Left ventricle myocardium superior (tissue), 1 donor: ENCODE measurements around the gene RNU6-8. TPM values are rescaled to one million over a fixed set of nuclear protein-coding genes. Genes with fewer than 3 reads are reported as not detected.

ENCODE experiments used
- ATAC-seq: fragments of 200-7000 bp; cut with Tn5 transposase; one replicate; pipeline ENCODE4 v1.9.1; 2020; ENCODE audit warnings: mild to moderate bottlenecking, moderate library complexity
- DNase-seq: peaks from one replicate; pipeline ENCODE4 v3.0.0-alpha.2; 2020
- intact Hi-C: fragments of 100-400 bp; cut with micrococcal nuclease; formaldehyde crosslinking; loops from one replicate; pipeline ENCODE4 v1.11.0; 2022
- total RNA-seq: library from RNA; stranded (reverse); fragmentation: NEBNext Ultra II Directional; extraction: Animal tissue kit (Norgen Biotek cat#: 25700); gene quantifications from one replicate; pipeline ENCODE4 v1.2.1, GENCODE V29; 2021
- donor health status: DM: no; HTN: yes; CAD: no; lungs with severe emphysema.

RNU6-8 gene
- total RNA-seq, 1 donor from 2014 or later, result not detected

DNA sequence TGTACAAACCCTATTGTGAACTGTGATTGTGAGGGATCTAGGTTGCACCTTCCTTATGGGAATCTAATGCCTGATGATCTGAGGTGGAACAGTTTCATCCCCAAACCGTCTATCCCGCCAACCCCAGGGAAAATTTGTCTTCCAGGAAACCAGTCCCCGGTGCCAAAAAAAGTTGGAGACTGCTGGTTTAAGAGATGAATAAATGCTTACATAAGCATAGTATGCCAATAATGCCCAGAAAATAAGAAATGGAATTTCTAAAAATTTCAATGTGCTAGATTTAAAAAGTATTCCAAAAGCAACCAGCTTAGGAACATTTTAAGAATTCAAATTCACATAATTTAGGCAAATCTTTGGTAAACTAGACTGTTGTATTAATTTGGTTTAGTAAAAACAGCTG, 5.4 kb upstream of the RNU6-8 start:
- ATAC-seq (no peak), DNase-seq (no peak)
- intact Hi-C loops, result loop anchor here (10.0 kb wide), 1 partner anchor 124 kb away; no protein-coding TSS in a partner anchor

DNA sequence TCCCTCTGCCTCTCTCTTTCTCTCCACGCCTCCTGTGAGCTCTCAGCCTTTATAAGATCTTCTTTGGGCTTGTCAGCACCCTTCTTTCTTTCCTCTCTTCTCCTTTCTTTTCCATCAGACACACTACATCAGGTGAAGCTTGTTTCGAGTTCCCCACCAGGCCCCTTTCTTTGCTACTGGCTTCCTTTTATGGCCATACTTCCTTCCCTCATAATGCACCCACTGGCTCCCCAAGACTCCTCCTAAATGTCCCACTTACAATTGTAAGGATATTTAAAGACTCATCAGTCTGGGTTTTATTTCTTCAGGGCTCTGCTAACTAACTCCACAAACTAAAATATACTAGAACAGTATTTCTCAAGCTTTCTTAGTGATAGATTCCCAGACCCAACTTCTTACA, 3.5 kb upstream of the RNU6-8 start:
- ATAC-seq, result no peak
- intact Hi-C loops, result loop anchor here (10.0 kb wide), 1 partner anchor 122 kb away; no protein-coding TSS in a partner anchor
- DNase-seq, result no peak

DNA sequence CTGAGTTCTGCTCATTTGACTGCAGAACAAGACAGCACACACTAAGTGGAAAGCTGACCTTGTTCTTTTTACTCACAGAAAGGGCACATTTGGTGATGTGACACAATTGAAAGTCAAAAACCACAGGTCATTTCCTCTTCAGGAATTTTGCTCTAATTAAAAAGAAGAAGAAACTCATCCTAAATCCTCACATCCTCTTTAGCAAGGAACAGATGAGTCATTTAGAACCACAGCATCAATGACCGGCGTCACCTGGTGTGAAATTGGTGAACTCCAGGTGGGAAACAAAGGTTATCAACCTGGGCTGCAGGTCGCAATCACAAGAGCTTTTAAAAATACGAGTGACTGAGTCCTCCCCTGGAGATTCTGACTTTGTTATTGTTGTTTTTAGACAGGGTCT, 2.9 kb upstream of the RNU6-8 start:
- intact Hi-C loops, result loop anchor here (10.0 kb wide), 1 partner anchor 121 kb away; no protein-coding TSS in a partner anchor
- ATAC-seq (no peak), DNase-seq (no peak)

DNA sequence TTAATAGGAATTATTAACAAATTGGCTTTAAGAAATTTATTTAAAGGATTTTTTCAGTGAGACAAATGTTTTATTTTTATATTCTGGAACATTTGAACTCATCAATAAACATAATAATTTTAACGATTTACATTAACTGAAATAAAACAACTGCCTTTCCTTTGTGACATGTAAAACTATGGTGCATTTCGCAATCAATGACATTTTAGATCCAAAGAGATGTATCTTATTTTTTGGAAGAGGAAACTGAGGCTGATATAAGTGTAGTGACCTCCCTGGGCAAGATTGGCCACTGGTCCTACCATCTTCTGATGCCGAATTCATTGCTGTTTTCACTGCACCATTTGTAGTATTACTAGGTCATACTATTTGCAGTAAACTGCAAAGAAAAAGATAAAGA, 2.5 kb upstream of the RNU6-8 start:
- no peak for DNase-seq
- no peak for ATAC-seq
- intact Hi-C loops, result loop anchor here (10.0 kb wide), 1 partner anchor 121 kb away; no protein-coding TSS in a partner anchor

DNA sequence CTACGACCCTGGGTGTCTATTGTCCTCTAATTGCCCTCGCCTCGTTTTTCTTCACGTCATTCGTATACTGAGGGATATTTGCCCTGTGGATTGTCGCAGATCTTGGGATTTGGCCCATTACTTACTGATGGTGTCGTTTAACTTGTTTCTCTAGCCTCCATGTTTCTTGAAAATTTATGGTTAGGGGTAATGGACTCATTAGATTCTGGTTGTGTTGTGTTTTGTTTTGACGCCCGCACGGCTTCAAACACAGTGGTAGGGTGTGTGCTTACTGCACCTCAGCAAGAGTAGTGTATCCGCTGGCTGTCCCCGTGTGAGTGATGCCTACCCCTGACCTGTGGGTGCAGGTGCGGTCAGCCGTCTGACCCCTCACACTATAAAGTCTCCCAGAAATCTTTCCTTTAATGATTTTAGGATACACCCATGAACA, 874 bp upstream of the RNU6-8 start:
- intact Hi-C loops, result loop anchor here (10.0 kb wide), 1 partner anchor 119 kb away; no protein-coding TSS in a partner anchor
- peak; percentile 34 for DNase-seq
- peak; percentile 29 for ATAC-seq

DNA sequence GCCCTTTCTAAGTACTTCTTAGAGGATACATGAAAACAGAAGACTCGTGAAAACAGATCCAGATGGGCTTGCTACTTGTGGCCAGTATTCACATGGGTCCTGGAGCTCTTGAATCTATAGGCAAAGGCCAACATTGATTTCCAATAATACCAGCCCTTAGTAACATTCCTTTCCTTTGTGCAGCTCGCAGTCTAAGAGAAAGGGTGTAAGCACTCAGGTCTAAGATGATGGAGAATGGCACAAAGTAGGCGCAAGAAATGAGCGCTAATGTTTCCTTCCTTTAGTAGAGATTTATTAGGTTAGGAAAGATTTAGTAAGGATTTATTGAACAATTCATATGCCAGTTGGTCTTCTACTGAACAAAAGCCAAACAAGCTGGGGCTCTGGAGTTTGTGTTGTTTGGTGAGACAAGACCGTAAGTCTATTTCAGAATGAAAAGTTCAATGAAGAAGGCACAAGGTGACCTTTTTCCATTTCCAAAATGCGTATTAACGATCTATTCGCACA, 525 bp downstream of the RNU6-8 start:
- intact Hi-C loops, result loop anchor here (10.0 kb wide), 1 partner anchor 118 kb away; no protein-coding TSS in a partner anchor
- ATAC-seq, result no peak
- DNase-seq, result no peak

DNA sequence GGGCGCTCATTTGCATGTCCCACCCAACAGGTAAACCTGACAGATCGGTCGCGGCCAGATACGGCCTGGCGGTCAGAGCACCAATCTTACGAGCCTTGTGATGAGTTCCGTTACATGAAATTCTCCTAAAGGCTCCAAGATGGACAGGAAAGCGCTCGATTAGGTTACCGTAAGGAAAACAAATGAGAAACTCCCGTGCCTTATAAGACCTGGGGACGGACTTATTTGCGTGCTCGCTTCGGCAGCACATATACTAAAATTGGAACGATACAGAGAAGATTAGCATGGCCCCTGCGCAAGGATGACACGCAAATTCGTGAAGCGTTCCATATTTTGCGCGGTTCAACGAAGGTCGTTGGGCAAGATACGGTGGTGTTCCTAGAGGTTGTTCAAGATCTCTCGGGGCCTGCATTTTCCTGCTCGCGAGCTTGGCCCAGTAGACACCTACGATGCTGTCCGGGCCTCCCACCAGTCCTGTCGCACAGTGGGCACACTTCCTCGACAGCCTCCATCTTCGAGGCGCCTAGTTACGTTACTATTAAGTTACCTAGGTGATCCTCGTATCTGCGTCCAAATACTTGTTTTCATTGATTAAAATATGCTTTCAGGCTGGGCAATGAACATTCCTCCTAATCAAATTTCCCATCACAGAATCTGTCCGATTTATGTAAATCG, 1.1 kb downstream of the RNU6-8 start, which contains the start of gene RNU6-7:
TSS of gene RNU6-7 (plus strand) at position 230 of the 675 bp plus-strand sequence.
- intact Hi-C loops, result loop anchor here (10.0 kb wide), 1 partner anchor 117 kb away; no protein-coding TSS in a partner anchor
- ATAC-seq, result peak; percentile 12
- peak; percentile 31 for DNase-seq

DNA sequence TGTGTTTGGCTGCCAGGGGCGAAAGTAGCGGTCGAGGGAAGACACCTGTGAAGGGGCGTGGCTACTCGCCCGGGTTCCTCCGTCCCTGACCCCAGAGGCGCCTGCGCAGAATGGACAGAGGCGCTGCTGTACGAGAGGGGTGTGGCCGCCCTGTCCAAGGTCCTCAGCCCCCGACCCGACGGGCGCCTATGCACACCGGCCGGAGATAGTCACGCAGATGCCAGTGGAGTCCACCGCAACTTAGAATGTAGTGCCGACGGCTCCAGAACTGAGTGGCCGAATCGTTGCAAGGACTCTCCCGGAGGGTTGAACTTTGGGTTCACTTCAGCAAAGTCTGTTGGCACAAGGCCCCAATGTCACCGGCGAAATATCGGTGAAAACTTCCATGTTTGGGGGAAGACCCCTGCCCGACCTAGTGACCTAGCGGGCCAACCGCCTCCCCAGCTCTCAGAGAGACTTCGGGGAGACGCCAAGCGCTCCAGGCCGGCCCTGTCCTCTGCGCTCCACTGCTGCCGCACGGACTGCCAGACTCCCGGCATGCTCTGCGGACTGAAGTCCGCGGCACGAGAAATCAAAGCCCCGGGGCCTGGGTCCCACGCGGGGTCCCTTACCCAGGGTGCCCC, 1.8 kb downstream of the RNU6-8 start:
- ATAC-seq (peak; percentile 86), DNase-seq (peak; percentile 92)
- intact Hi-C loops, result loop anchor here (10.0 kb wide), 1 partner anchor 117 kb away; no protein-coding TSS in a partner anchor

DNA sequence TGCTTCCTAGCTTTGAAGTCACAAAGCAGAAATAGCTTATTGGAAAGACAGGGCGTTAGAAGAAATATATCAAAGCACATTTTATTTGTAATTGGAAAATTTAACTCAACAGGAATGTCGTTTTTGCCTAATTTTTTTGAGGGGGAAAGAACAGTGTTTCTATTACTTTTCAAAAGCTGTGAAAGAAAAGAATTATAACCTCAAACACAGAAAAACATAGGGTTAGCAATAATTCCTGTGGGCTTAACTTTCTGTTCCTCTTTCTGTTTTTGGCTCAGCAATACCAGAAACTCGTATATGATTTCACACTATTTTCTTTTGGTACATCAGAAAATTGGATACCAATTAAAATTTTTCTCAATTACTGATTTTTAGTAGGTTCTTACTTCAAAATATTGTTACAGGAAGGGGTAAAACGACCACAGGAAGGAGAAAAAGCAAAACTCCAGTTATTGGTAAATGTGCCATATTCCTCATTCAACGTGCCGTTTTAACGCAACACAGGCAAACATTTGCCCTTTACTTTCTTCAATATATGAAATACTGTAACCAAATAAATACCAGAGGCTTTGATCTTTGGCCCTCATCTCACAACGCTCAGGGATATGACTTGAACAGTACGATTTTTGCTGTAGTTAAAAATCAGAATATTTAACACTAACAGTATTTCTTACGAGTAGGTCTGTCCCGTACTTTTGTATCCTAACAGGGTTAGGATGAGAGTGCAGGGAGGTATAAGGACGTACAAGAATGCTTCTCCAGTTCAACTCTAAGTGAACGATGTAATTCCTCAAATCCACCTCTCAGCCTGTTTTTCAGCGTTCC, 2.5 kb downstream of the RNU6-8 start:
- DNase-seq, result no peak
- intact Hi-C loops, result loop anchor here (10.0 kb wide), 1 partner anchor 116 kb away; no protein-coding TSS in a partner anchor
- ATAC-seq, result no peak

DNA sequence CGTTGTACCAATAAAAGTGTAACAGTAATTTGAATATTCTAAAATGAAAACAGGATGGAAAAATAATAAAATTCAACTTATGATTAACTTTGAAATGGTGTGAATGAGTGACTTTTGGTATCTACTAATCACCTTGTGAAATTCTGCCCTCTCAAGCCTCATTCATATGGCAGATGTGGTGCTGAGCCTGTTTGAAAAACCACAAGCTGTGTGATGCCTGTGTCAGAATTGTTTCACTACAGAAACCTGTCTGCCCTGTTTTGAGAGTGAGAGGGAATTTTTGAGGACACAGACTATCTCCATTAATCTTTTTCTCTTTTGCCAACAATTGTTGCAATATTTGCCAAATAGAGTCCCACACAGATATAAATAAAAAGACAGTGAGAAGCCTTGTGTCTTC, 5.2 kb downstream of the RNU6-8 start:
- DNase-seq (no peak), ATAC-seq (no peak)
- intact Hi-C loops, result no loop called here

DNA sequence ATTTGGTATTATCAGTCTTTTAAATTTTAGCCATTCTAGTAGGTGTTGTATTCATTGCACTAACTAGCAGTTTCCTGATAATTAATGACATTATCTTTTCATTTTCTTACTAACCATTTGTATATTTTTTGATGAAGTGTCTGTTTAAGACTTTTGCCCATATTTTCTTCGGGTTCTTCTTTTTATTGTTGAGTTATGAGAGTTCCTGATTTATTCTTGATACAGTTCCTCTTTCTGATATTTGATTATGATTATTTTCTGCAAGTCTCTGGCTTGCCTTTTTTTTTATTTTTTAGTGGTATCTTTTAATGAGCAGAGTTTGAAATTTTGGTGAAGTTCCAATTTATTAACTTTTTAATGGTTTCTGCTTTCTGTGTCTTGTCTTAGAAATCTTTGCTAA, 7.4 kb downstream of the RNU6-8 start:
- ATAC-seq (no peak), DNase-seq (no peak)
- intact Hi-C loops, result no loop called here

DNA sequence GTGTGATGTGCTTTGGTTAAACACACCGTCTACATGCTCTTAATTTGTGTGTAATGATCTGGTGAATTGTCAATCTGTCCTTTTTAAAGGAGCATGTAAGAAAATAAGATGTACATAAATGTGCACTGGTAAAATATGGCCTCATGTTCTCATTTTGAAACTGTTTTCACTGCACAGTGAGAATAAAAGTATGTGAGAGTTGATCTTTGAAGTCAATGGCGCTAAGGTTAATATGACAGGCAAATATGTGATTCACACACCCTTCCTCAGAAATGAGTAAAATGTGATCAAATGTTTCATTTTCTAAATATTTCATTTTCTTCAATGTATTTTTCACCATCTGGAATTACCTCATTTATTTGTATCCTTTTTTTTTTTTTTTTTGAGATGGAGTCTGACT, 9.5 kb downstream of the RNU6-8 start:
- intact Hi-C loops, result no loop called here
- no peak for ATAC-seq
- DNase-seq, result no peak

DNA sequence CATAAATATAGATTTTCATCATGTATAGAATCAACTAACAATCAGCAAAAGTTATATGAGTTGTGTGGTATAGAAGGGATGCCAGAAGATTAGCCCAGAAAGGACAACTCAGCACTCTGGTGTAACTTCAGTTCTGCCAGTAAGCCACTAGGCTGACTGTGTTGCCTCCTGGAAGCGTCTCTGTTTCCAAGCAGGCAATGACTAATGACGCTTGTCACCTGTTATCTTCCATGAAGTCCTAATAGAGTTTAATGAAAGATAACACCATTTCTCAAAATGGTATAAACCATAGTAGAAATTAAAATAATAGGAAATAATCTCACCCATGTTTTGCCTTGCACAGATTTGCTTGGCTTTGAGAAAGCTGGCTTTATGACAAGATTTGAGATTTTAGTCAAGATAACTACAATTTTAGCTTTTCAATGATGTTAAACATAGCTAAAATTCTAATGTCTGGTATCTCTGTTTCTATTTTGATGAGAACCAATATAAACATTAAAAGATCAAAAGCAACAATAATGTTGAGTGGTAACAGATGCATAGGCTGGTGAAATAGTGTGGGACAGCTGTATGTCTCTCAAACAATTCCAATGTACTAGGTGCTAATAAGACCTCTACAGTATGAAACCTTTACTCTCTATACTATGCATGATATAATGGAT, 10.2 kb downstream of the RNU6-8 start:
- no peak for DNase-seq
- ATAC-seq, result no peak
- intact Hi-C loops, result no loop called here

DNA sequence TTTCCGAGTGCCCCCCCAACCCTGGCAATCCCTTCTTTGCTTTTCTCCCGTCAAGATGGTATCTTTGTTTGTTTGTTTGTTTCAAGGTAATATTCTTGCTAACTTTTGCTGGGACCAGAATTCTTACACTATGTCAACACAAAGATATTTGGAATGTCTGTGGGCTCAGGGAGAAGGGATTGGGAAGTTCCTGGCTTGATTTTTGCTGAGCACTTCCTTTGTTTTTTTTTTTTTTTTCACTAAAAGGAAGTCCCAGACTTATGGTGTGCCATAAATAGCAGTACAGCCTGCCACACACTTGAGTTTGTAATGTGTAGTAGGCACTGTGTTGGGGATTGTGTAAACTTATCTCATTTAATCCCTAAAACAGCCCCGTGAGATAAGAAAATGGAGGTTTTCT, 12.4 kb downstream of the RNU6-8 start:
- DNase-seq, result no peak
- ATAC-seq, result peak; percentile 45
- intact Hi-C loops, result no loop called here

DNA sequence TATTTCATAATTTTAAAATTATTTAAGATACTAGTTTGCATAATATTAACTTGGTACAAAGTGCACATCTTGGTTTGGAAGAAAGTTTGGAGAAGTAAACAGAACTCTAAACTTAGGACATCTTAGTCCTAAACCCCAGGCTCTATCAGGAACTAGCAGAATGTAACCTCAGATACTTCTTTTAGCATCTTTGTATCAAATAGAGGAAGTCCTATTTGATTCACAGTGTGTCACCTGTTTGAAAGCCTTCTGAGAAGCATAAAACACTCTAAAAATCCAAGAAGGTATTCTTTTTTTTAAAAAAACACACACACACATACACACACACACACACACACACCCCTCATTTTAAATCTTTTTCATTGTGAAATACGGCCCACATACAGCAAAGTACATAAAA, 13.3 kb downstream of the RNU6-8 start:
- ATAC-seq (no peak), DNase-seq (no peak)
- intact Hi-C loops, result no loop called here

DNA sequence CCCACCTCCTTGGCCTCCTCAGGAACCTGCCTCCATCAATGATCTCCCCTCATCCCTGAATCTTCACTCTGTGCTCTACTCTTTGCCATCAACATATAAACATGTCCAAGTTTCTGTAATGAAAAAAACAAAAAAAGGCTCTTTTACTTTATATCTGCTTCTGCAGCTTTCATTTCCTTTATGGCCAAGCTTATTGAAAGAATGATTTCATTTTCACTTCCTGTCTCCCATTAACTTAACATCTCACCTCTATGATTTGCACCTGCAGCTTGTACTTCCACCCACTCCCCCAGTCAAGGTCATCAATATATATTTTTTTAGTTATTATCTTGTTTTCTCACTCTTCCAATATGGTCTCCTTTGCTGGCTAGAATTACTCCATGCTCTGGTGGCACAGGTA, 16.8 kb downstream of the RNU6-8 start:
- intact Hi-C loops, result no loop called here
- ATAC-seq (no peak), DNase-seq (no peak)

DNA sequence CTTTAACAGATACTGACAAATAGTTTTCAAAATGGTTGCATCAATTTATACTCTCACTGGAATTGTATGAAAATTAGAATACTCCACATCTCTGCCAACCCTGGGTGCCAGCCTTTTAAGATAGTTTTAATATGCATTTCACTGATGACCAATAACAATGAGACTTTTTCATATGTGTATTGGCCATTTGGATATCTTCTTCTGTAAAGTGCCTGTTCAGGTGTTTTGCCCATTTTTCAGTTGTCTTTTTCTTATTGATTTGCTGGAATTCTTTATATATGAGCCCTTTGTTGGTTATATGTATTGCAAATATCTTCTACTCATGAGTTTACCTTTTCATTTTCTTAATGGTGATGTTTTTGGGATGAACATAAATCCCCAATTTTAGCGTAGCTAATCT, 18.0 kb downstream of the RNU6-8 start:
- no peak for DNase-seq
- ATAC-seq, result no peak
- intact Hi-C loops, result no loop called here

DNA sequence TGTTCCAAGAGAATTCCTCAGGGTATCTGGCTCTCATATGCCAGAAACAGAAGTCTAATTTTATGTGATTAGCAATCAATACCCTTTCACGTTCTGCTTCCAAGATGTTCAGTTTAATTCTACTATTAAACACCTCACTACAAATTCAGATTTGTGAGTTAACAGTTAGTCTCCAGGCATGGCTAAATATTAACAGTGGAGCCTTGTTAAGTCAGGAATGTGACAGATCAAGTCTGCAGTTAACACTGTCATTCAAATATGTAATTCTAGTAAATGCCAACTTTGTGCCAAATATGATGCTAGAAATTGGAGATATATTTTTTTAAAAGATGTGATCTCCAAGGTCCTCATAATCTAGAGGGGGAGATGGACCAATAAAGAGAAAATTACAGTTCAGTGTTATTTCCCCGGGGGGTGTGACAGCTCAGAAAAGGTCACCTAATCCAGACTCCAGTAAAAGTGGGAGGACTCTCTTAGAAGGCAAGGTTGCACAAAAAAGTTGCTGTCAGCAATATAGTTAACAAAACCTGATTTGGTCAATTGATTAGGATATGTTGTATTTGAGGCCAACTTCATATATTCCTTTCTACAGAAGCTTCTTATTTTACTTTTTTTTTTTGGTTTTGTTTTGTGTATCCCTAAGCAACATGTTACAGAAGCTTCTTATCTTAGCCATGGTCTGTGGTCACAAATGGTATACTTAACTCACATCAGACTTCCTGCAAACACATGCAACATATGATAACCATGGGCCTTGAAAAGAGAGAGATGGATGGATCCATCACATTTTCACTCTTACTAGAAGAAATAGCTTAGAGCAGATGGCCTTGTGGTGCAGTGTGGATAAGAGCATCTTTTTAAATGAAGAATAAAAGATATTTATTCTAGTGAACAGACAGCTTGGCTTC, 19.7 kb downstream of the RNU6-8 start:
- intact Hi-C loops, result no loop called here
- no peak for DNase-seq
- ATAC-seq, result no peak
